ENCODE measurements around the gene TMEM14B.

GRCh38 chr6:10794239-10794638 lies 46.6 kb downstream of the TMEM14B start:
- TF ChIP-seq, protein P1, sequence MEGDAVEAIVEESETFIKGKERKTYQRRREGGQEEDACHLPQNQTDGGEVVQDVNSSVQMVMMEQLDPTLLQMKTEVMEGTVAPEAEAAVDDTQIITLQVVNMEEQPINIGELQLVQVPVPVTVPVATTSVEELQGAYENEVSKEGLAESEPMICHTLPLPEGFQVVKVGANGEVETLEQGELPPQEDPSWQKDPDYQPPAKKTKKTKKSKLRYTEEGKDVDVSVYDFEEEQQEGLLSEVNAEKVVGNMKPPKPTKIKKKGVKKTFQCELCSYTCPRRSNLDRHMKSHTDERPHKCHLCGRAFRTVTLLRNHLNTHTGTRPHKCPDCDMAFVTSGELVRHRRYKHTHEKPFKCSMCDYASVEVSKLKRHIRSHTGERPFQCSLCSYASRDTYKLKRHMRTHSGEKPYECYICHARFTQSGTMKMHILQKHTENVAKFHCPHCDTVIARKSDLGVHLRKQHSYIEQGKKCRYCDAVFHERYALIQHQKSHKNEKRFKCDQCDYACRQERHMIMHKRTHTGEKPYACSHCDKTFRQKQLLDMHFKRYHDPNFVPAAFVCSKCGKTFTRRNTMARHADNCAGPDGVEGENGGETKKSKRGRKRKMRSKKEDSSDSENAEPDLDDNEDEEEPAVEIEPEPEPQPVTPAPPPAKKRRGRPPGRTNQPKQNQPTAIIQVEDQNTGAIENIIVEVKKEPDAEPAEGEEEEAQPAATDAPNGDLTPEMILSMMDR (IDR thresholded peaks at IDR 0.05; ENCODE audit: low read depth, low read length, missing input control), result no peak
- TF ChIP-seq REST (IDR thresholded peaks at IDR 0.05) (no peak), ATF3 (IDR thresholded peaks at IDR 0.05) (no peak), EGR1 (IDR thresholded peaks at IDR 0.05; ENCODE audit: low read depth in 2 of 2) (no peak), YY1 (IDR thresholded peaks at IDR 0.05) (no peak), GABPA (IDR thresholded peaks at IDR 0.05 in 1 of 2, conservative IDR thresholded peaks at IDR 0.05 in 1 of 2) (no peak), RXRA (IDR thresholded peaks at IDR 0.05) (no peak), SP1 (IDR thresholded peaks at IDR 0.05) (no peak), TAF1 (conservative IDR thresholded peaks at IDR 0.05) (no peak), JUND (IDR thresholded peaks at IDR 0.05) (no peak), NR2F2 (IDR thresholded peaks at IDR 0.05) (no peak), HNF4G (IDR thresholded peaks at IDR 0.05) (no peak)
- TF ChIP-seq, protein P2, sequence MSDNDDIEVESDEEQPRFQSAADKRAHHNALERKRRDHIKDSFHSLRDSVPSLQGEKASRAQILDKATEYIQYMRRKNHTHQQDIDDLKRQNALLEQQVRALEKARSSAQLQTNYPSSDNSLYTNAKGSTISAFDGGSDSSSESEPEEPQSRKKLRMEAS (IDR thresholded peaks at IDR 0.05), result no peak
- TF ChIP-seq, protein P3, sequence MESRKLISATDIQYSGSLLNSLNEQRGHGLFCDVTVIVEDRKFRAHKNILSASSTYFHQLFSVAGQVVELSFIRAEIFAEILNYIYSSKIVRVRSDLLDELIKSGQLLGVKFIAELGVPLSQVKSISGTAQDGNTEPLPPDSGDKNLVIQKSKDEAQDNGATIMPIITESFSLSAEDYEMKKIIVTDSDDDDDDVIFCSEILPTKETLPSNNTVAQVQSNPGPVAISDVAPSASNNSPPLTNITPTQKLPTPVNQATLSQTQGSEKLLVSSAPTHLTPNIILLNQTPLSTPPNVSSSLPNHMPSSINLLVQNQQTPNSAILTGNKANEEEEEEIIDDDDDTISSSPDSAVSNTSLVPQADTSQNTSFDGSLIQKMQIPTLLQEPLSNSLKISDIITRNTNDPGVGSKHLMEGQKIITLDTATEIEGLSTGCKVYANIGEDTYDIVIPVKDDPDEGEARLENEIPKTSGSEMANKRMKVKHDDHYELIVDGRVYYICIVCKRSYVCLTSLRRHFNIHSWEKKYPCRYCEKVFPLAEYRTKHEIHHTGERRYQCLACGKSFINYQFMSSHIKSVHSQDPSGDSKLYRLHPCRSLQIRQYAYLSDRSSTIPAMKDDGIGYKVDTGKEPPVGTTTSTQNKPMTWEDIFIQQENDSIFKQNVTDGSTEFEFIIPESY (IDR thresholded peaks at IDR 0.05), result no peak
